H7 (cell line): ENCODE measurements around the gene TMEM255B. TPM values are rescaled to one million over a fixed set of nuclear protein-coding genes. Genes with fewer than 3 reads are reported as not detected.

Source experiments
- DNase-seq: peaks from one replicate; pipeline ENCODE4 v3.0.0; 2012
- H3K27me3 ChIP-seq: 2 replicates; pipeline ENCODE4 v1.6.0; 2011; ENCODE audit warnings: mild to moderate bottlenecking, low read length; ENCODE audit not compliant: control insufficient read depth, insufficient read depth
- H3K36me3 ChIP-seq: replicated peaks from 2 replicates; pipeline ENCODE4 v1.5.1; 2011; ENCODE audit warnings: low read length; ENCODE audit not compliant: control insufficient read depth, insufficient read depth
- H3K4me3 ChIP-seq: 2 replicates; pipeline ENCODE4 v1.5.1; 2011; ENCODE audit warnings: low read depth, mild to moderate bottlenecking, control low read depth, low read length, moderate library complexity; ENCODE audit not compliant: insufficient read depth
- total RNA-seq: library from RNA; depleted of rRNA; stranded (reverse); fragments of >200 nt; shearing (Covaris generic); gene quantifications from 2 replicates; pipeline ENCODE4 v1.2.3, GENCODE V29; 2014

Gene TMEM255B
- total RNA-seq, 1 experiment from 2014 or later, result 2.7 TPM

GRCh38 chr13:113764793-113765563 is 6.0 kb downstream of the TMEM255B start:
- Histone ChIP-seq H3K27me3 (peaks cover 14% of the 10 kb centered on the region), H3K36me3 (no peaks in the 10 kb centered on the region), H3K4me3 (no peak overlapping the region)
- no peak for DNase-seq

GRCh38 chr13:113765564-113765910 is 6.5 kb downstream of the TMEM255B start:
- DNase-seq, result peak; percentile 86

GRCh38 chr13:113766035-113766800 is 7.2 kb downstream of the TMEM255B start:
- DNase-seq, result peak; percentile 68
- Histone ChIP-seq H3K27me3 (peaks cover 4% of the 10 kb centered on the region), H3K4me3 (no peak overlapping the region), H3K36me3 (no peaks in the 10 kb centered on the region)

More at GRCh38 chr13:113765564-113765910, 6.5 kb downstream of the TMEM255B start:
- Histone ChIP-seq H3K27me3 (peaks cover 9% of the 10 kb centered on the region), H3K4me3 (no peak overlapping the region), H3K36me3 (no peaks in the 10 kb centered on the region)

GRCh38 chr13:113767366-113767765 is 8.3 kb downstream of the TMEM255B start:
- no peak for DNase-seq
- H3K27me3 ChIP-seq, result no peaks in the 10 kb centered on the region
- H3K36me3 ChIP-seq, result no peaks in the 10 kb centered on the region
- H3K4me3 ChIP-seq, result no peak overlapping the region

GRCh38 chr13:113768018-113768905 is 9.2 kb downstream of the TMEM255B start:
- H3K4me3 ChIP-seq, result no peak overlapping the region
- no peak for DNase-seq
- no peaks in the 10 kb centered on the region for H3K27me3 ChIP-seq
- H3K36me3 ChIP-seq, result no peaks in the 10 kb centered on the region

- Histone ChIP-seq H3K27me3 (no peaks in the 10 kb centered on the region), H3K36me3 (no peaks in the 10 kb centered on the region), H3K4me3 (no peak overlapping the region)
- no peak for DNase-seq
Observed at GRCh38 chr13:113769106-113769505, 10.1 kb downstream of the TMEM255B start.

- no peak for DNase-seq
- H3K36me3 ChIP-seq, result no peaks in the 10 kb centered on the region
- no peaks in the 10 kb centered on the region for H3K27me3 ChIP-seq
- no peak overlapping the region for H3K4me3 ChIP-seq
Observed at GRCh38 chr13:113769881-113770280, 10.9 kb downstream of the TMEM255B start.

GRCh38 chr13:113770441-113770840 is 11.4 kb downstream of the TMEM255B start:
- DNase-seq, result no peak
- H3K4me3 ChIP-seq, result no peak overlapping the region
- H3K27me3 ChIP-seq, result no peaks in the 10 kb centered on the region
- H3K36me3 ChIP-seq, result no peaks in the 10 kb centered on the region

- DNase-seq, result no peak
- no peaks in the 10 kb centered on the region for H3K36me3 ChIP-seq
- H3K27me3 ChIP-seq, result no peaks in the 10 kb centered on the region
- H3K4me3 ChIP-seq, result no peak overlapping the region
Observed at GRCh38 chr13:113770937-113771336, 11.9 kb downstream of the TMEM255B start.

GRCh38 chr13:113771709-113772331 is 12.8 kb downstream of the TMEM255B start:
- Histone ChIP-seq H3K27me3 (no peaks in the 10 kb centered on the region), H3K4me3 (no peak overlapping the region), H3K36me3 (no peaks in the 10 kb centered on the region)
- no peak for DNase-seq

- H3K4me3 ChIP-seq, result no peak overlapping the region
- DNase-seq, result no peak
- H3K27me3 ChIP-seq, result no peaks in the 10 kb centered on the region; the same call in 1 of the 2 replicates
- no peaks in the 10 kb centered on the region for H3K36me3 ChIP-seq
Observed at GRCh38 chr13:113774177-113775107, 15.4 kb downstream of the TMEM255B start.

GRCh38 chr13:113775451-113776145 is 16.6 kb downstream of the TMEM255B start:
- no peak overlapping the region for H3K4me3 ChIP-seq
- no peaks in the 10 kb centered on the region for H3K36me3 ChIP-seq
- no peaks in the 10 kb centered on the region; the same call in 1 of the 2 replicates for H3K27me3 ChIP-seq
- no peak for DNase-seq
